ENCODE results near the gene DAP.
"Not testable (repeated sequence)": the region's sequence is repeated elsewhere in the genome, so short reads cannot be mapped to it uniquely, and the experiment has no call there.

Gene DAP

DNA sequence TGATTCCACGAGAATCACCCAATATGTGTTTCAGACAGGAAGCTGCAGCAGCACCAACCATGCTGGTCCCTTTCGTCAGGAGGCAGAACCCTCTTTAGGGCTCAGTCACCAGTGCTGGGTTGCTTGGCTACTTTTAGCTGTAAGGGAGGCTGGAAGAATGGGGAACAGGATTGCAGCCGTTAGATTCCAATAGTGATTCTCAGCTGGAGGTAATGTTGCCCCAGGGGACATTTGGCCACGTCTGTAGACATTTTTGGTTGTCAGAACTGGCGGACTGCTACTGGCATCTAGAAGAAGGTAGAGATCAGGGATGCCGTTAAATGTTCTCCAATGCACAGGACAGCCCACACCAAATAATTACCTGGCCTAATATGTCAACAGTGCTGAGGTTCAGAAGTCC is 115.4 kb downstream of the DAP start:
- TF ChIP-seq, protein P1, sequence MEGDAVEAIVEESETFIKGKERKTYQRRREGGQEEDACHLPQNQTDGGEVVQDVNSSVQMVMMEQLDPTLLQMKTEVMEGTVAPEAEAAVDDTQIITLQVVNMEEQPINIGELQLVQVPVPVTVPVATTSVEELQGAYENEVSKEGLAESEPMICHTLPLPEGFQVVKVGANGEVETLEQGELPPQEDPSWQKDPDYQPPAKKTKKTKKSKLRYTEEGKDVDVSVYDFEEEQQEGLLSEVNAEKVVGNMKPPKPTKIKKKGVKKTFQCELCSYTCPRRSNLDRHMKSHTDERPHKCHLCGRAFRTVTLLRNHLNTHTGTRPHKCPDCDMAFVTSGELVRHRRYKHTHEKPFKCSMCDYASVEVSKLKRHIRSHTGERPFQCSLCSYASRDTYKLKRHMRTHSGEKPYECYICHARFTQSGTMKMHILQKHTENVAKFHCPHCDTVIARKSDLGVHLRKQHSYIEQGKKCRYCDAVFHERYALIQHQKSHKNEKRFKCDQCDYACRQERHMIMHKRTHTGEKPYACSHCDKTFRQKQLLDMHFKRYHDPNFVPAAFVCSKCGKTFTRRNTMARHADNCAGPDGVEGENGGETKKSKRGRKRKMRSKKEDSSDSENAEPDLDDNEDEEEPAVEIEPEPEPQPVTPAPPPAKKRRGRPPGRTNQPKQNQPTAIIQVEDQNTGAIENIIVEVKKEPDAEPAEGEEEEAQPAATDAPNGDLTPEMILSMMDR (IDR thresholded peaks at IDR 0.05; ENCODE audit: low read depth, low read length, missing control alignments): no peak

DNA sequence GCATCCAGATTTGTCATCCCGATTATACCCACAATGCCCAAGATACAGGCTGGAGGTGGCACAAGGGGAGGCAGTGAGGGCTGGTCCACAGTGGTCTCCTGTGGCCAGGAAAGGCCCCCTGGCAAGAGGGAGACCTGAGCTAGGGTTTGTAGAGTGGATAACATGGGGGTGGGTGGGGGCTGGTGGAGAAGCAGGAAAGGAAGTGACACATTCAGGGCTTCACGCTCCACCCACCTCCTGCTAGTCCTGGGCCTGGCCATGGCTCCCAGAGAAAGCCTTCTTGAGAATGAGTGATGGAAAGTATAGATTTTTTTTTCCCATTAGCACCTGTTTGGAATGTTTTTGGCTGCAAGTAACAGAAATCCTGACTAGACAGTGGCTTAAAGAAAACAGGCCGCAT is 115.9 kb downstream of the DAP start:
- DNase-seq (ENCODE audit: low read depth): no peak
- TF ChIP-seq, protein P1 (IDR thresholded peaks at IDR 0.05; ENCODE audit: low read depth, low read length, missing control alignments): no peak
- no peak overlapping the region for H3K4me3 ChIP-seq (ENCODE audit: low read depth, low read length)

More for the DNA sequence above, 115.4 kb downstream of the DAP start:
- H3K4me3 ChIP-seq (ENCODE audit: low read depth, low read length): no peak overlapping the region
- no peak for DNase-seq (ENCODE audit: low read depth)

DNA sequence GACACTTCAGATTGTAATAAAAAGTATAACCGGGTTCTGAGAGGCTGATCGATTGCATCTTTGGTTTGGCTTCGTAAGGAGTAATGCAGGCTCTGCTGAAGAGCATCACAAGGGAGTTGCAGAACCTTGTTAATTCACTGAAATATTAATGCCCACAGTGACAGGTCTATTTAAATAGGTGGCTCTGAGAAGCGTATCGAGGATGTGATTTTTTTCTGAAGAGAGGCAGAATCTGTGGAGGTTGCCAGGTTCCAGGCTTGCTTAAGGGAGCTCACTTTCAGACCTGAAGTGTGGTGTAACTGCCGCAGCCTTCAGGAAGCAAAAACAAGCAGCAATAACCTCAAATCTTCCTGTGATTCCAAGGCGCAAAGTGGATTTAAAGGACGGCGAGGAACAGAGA is 116.8 kb downstream of the DAP start:
- no peak for DNase-seq (ENCODE audit: low read depth)
- H3K4me3 ChIP-seq (ENCODE audit: low read depth, low read length): no peak overlapping the region
- TF ChIP-seq, protein P1 (IDR thresholded peaks at IDR 0.05; ENCODE audit: low read depth, low read length, missing control alignments): no peak

- DNase-seq (ENCODE audit: low read depth): no peak
- TF ChIP-seq, protein P1 (IDR thresholded peaks at IDR 0.05; ENCODE audit: low read depth, low read length, missing control alignments): no peak
- no peak overlapping the region for H3K4me3 ChIP-seq (ENCODE audit: low read depth, low read length)
Measured at GRCh38 chr5:10642367-10642766, 118.7 kb downstream of the DAP start.

DNA sequence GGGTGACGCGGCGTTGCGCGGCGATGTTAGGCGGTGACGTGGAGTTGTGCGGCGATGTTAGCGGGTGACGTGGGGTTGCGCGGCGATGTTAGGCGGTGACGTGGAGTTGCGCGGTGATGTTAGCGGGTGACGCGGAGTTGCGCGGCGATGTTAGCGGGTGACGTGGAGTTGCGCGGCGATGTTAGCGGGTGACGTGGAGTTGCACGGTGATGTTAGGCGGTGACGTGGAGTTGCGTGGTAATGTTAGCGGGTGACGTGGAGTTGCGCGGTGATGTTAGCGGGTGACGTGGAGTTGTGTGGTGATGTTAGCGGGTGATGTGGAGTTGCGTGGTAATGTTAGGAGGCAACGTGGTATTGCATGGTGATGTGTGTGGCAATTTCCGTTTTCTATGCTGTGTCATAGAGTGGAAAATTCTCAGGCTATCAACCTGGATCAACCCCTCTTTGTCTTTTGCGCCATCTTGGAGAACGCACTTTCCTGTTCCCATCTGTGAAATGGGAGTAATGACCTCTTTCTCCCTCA is 121.1 kb downstream of the DAP start:
- TF ChIP-seq, protein P1 (IDR thresholded peaks at IDR 0.05; ENCODE audit: low read depth, low read length, missing control alignments): no peak
- no peak overlapping the region for H3K4me3 ChIP-seq (ENCODE audit: low read depth, low read length)
- no peak for DNase-seq (ENCODE audit: low read depth)

GRCh38 chr5:10638723-10639122 is 122.3 kb downstream of the DAP start:
- not testable (repeated sequence) for H3K4me3 ChIP-seq (ENCODE audit: low read depth, low read length); DNase-seq (ENCODE audit: low read depth)

DNA sequence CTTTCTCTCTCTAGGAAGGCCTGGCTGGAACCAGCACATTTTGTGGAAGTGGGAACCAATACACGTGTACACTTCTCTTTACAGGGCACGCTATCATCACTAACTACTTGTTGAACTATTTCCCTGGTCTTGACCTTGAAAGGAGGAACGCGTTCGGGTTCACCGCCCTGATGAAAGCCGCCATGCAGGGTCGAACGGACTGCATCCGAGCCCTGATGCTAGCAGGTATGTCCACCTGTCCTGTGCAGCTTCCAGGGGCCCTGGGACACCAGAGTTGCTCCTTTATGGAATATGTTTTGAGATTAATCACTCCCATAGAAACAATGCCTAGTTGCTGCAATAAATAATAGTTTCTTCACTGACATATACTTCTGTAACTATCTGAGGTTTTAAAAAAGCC is 123.1 kb downstream of the DAP start:
- no peak for DNase-seq (ENCODE audit: low read depth)
- TF ChIP-seq, protein P1 (IDR thresholded peaks at IDR 0.05; ENCODE audit: low read depth, low read length, missing control alignments): no peak
- no peak overlapping the region for H3K4me3 ChIP-seq (ENCODE audit: low read depth, low read length)
